Measurements from ENCODE around the gene CHKA. TPM values are rescaled to one million over a fixed set of nuclear protein-coding genes. Genes with fewer than 3 reads are reported as not detected.
A peak's percentile ranks its signal among the peaks of the same experiment; 100 is the strongest.

Gene CHKA
- total RNA-seq: 18.2 TPM

DNA sequence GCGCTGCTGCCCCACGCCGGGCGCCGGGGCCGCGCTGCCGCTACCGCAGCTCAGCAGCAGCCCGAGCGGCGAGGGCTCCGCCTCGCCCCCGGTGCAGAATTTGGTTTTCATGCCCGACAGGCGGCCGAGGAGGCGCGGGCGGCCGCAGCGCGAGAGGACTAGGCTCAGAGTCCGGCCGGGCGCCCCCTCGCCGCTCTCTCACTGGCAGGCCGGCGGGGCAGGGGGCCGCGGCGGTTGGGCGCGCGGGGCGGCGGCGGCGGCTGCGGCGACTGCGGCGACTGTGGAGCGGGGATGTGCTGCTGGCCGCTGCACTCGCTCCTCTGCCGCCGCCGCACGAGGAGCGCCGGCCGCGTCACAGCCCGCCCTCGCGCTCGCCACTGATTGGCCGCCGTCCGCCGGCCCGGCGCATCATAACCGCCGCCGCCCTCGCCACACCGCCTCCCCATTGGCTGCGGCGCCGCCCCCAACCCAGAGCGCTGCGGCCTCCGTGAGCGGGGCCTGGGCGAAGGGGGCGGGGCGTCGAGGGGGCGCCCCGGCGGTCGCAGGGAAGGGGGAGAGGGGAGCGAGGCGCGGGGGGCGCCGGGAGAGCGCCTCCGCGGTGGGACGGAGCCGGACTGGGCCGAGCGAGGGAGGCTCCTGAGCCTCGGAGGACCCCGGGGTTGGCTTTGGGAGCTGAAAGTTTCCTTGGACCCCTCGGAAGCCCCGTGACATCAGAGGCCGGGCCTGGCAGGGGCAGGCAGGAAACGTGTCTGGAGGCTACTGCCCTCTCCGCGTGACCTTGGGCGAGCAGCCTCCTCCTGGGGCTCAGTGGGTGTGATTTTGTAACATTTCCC lies at the start of gene CHKA:
TSS of gene CHKA (minus strand) at position 322 of the 833 bp plus-strand sequence. CDS start at position 111, 211 bp downstream.
- TF ChIP-seq, protein P1, sequence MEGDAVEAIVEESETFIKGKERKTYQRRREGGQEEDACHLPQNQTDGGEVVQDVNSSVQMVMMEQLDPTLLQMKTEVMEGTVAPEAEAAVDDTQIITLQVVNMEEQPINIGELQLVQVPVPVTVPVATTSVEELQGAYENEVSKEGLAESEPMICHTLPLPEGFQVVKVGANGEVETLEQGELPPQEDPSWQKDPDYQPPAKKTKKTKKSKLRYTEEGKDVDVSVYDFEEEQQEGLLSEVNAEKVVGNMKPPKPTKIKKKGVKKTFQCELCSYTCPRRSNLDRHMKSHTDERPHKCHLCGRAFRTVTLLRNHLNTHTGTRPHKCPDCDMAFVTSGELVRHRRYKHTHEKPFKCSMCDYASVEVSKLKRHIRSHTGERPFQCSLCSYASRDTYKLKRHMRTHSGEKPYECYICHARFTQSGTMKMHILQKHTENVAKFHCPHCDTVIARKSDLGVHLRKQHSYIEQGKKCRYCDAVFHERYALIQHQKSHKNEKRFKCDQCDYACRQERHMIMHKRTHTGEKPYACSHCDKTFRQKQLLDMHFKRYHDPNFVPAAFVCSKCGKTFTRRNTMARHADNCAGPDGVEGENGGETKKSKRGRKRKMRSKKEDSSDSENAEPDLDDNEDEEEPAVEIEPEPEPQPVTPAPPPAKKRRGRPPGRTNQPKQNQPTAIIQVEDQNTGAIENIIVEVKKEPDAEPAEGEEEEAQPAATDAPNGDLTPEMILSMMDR (IDR thresholded peaks at IDR 0.05): no peak
- peak in 1 of 2 donors; percentile 81 for TF ChIP-seq POLR2A (IDR thresholded peaks at IDR 0.05)
- peak in 1 of 2 donors; percentile 84 for TF ChIP-seq POLR2AphosphoS5 (IDR thresholded peaks at IDR 0.05; ENCODE audit: insufficient read depth in 1 of 2, low read depth in 1 of 2)
- no peaks in the 10 kb centered on the region for H3K9me3 ChIP-seq
- H3K4me3 ChIP-seq: peak within 1 kb of the TSS; percentile 57 to 83
- H3K27ac ChIP-seq: peak within 1 kb of the TSS; percentile 92
- DNase-seq (ENCODE audit: extremely low spot score in 2 of 2): peak in 1 of 2 donors; percentile 94
- no peaks in the 10 kb centered on the region for H3K36me3 ChIP-seq
- peaks cover 37% of the 10 kb centered on the region for H3K4me1 ChIP-seq
- intact Hi-C loops (cut with DNase I): no loop called here
- H3K27me3 ChIP-seq: no peaks in the 10 kb centered on the region

DNA sequence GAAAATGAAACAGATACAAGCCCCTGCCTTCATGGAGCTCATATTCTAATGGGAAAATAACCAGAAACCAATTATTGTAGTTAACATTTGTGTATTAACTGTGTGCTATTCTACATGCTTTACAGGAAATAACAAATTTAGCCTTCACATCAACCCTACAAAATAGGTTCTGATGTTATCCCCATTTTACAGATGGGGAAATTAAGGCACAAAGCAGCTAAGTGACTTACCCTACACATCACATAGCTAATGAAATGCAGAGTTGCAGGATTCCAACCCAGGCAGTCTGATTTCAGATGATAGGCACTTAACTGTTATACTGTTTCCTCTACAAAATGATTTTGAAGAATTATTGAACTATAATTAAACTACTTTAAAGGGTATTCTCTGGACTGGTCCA lies 48.3 kb upstream of the CHKA start:
- Histone ChIP-seq H3K4me1 (no peaks in the 10 kb centered on the region), H3K27ac (no peak overlapping the region), H3K9me3 (no peaks in the 10 kb centered on the region), H3K4me3 (no peak overlapping the region), H3K36me3 (peaks cover 0 to 83% of the 10 kb centered on the region in 2 donors), H3K27me3 (no peaks in the 10 kb centered on the region)
- intact Hi-C loops (cut with DNase I): no loop called here
- no peak for DNase-seq (ENCODE audit: extremely low spot score in 2 of 2)
- TF ChIP-seq POLR2A (IDR thresholded peaks at IDR 0.05): no peak
- TF ChIP-seq, protein P1 (IDR thresholded peaks at IDR 0.05): no peak
- TF ChIP-seq POLR2AphosphoS5 (IDR thresholded peaks at IDR 0.05; ENCODE audit: insufficient read depth in 1 of 2, low read depth in 1 of 2): no peak

DNA sequence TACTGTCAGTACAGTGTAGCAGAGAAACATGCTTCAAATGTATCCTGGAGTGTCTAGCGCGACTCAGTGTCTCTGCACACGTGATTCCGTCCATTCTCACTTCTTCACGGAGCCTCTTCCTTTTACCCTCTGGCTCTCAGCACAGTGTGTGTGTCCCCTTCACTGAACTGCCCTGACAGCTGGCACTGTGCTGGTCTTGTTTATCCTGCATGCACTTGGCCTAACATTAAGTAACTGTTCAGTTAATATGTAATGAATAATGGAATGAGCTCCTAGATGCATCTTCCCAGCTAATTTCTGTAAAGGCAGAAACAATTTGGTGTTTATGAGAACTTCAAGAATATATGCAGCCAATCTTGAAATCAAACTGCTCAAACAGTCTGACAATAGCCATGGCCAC lies 47.5 kb upstream of the CHKA start:
- Histone ChIP-seq H3K9me3 (no peaks in the 10 kb centered on the region), H3K27me3 (no peaks in the 10 kb centered on the region), H3K4me1 (no peaks in the 10 kb centered on the region), H3K4me3 (no peak overlapping the region), H3K27ac (no peak overlapping the region), H3K36me3 (peaks cover 0 to 83% of the 10 kb centered on the region in 2 donors)
- TF ChIP-seq POLR2A (IDR thresholded peaks at IDR 0.05) (no peak), POLR2AphosphoS5 (IDR thresholded peaks at IDR 0.05; ENCODE audit: insufficient read depth in 1 of 2, low read depth in 1 of 2) (no peak)
- TF ChIP-seq, protein P1 (IDR thresholded peaks at IDR 0.05): no peak
- no peak for DNase-seq (ENCODE audit: extremely low spot score in 2 of 2)
- intact Hi-C loops (cut with DNase I): no loop called here

DNA sequence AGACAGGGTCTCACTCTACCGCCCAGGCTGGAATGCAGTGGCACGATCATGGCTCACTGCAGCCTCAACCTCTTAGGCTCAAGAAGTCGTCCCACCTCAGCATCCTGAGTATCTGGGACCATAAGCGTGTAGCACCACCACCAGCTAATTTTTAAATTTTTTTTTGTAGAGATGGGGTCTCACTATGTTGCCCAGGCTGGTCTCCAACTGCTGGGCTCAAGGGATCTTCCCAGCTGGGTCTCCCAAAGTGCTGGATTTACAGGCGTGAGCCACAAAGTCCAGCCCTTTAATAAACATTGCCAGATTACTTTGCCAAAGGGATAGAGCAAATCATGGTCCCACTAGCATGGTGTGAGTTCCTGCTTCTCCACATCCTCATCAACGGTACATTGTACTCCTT lies 46.3 kb upstream of the CHKA start:
- intact Hi-C loops (cut with DNase I): no loop called here
- Histone ChIP-seq H3K4me1 (no peaks in the 10 kb centered on the region), H3K27ac (no peak overlapping the region), H3K36me3 (peaks cover 0 to 77% of the 10 kb centered on the region in 2 donors), H3K27me3 (no peaks in the 10 kb centered on the region), H3K9me3 (no peaks in the 10 kb centered on the region), H3K4me3 (no peak overlapping the region)
- TF ChIP-seq, protein P1 (IDR thresholded peaks at IDR 0.05): no peak
- TF ChIP-seq POLR2AphosphoS5 (IDR thresholded peaks at IDR 0.05; ENCODE audit: insufficient read depth in 1 of 2, low read depth in 1 of 2) (no peak), POLR2A (IDR thresholded peaks at IDR 0.05) (no peak)
- DNase-seq (ENCODE audit: extremely low spot score in 2 of 2): no peak

DNA sequence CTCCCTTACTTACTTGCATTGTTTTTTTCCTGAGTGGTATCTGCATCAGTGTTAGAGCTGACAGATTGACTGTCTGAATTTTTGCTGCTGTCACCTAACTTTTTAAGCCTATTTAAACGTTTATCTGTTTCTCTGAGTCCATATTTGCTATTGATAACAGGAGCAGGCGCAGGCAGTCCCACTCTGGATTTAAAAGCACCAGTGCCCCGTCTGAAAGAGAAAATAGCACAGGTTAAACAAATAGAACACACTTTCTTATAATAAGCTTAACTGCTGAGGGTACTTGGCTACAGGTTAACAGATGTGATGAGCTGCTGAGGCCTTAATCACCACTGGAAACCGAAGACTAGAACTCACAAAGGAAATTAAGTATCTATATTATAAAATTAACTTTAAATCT lies 45.8 kb upstream of the CHKA start:
- H3K36me3 ChIP-seq: peaks cover 0 to 75% of the 10 kb centered on the region in 2 donors
- no peaks in the 10 kb centered on the region for H3K4me1 ChIP-seq
- no peak for DNase-seq (ENCODE audit: extremely low spot score in 2 of 2)
- no peaks in the 10 kb centered on the region for H3K9me3 ChIP-seq
- intact Hi-C loops (cut with DNase I): no loop called here
- TF ChIP-seq POLR2A (IDR thresholded peaks at IDR 0.05) (no peak), POLR2AphosphoS5 (IDR thresholded peaks at IDR 0.05; ENCODE audit: insufficient read depth in 1 of 2, low read depth in 1 of 2) (no peak)
- TF ChIP-seq, protein P1 (IDR thresholded peaks at IDR 0.05): no peak
- no peak overlapping the region for H3K4me3 ChIP-seq
- H3K27ac ChIP-seq: no peak overlapping the region
- no peaks in the 10 kb centered on the region for H3K27me3 ChIP-seq

All from vagina (tissue), 2 donors.